Upper lobe of left lung (tissue), 6 donors: Measurements from ENCODE around the gene ADAMTS16. TPM values are rescaled to one million over a fixed set of nuclear protein-coding genes. Genes with fewer than 3 reads are reported as not detected.

Experiments
- ATAC-seq, 2 donors: fragments of 200-7000 bp; cut with Tn5 transposase; one replicate each; pipeline ENCODE4 v1.9.1; 2022; ENCODE audit warnings: mild to moderate bottlenecking in 2 of 2, moderate library complexity in 2 of 2; ENCODE audit not compliant: low FRiP score in 2 of 2
- DNase-seq, 2 donors: peaks; one replicate each; pipeline ENCODE4 v3.0.0-alpha.2; 2019 to 2020
- H3K27ac ChIP-seq, 4 donors: fragments of 200-600 bp; sonication (generic); one replicate each; pipeline ENCODE4 v1.5.1; 2016 to 2019
- H3K27me3 ChIP-seq, 4 donors: fragments of 200-600 bp; sonication (generic); one replicate each; pipeline ENCODE4 v1.5.1; 2017 to 2019
- H3K36me3 ChIP-seq, 4 donors: fragments of 200-600 bp; sonication (generic); one replicate each; pipeline ENCODE4 v1.5.1; 2016 to 2019
- H3K4me1 ChIP-seq, 4 donors: fragments of 200-600 bp; sonication (generic); one replicate each; pipeline ENCODE4 v1.5.1; 2018 to 2019
- H3K4me3 ChIP-seq, 4 donors: fragments of 200-600 bp; sonication (generic); one replicate each; pipeline ENCODE4 v1.5.1; 2017 to 2019; ENCODE audit warnings: mild to moderate bottlenecking in 2 of 4, moderate library complexity in 1 of 4
- H3K9me3 ChIP-seq, 4 donors: fragments of 200-600 bp; sonication (generic); one replicate each; pipeline ENCODE4 v1.5.1; 2018 to 2019
- CTCF ChIP-seq, 6 experiments: fragments of 450-650 bp in 4 of 6; fragments of 200-600 bp in 2 of 6; sonication (generic) in 2 of 6; IDR thresholded peaks; one replicate each; pipeline ENCODE4 v1.5.1; 2016 to 2019; ENCODE audit warnings: antibody characterized with exemption in 6 of 6
- EP300 ChIP-seq, 4 donors: sonication (generic); formaldehyde crosslinking; IDR thresholded peaks; one replicate each; pipeline ENCODE4 v1.5.1; 2017; ENCODE audit warnings: antibody characterized with exemption in 4 of 4, control low read depth in 2 of 4
- POLR2A ChIP-seq, 4 donors: fragments of 450-650 bp; IDR thresholded peaks; one replicate each; pipeline ENCODE4 v1.5.1; 2016 to 2017; ENCODE audit warnings: antibody characterized with exemption in 4 of 4, mild to moderate bottlenecking in 2 of 4
- POLR2AphosphoS5 ChIP-seq, 2 donors: sonication (generic); formaldehyde crosslinking; IDR thresholded peaks; one replicate each; pipeline ENCODE4 v1.5.1; 2017; ENCODE audit warnings: antibody characterized with exemption in 2 of 2
- WGBS, 2 donors: methylation state at CpG; one replicate each; pipeline ENCODE4 v1.1.5; 2017 to 2018; 5-methylcytosine and 5-hydroxymethylcytosine counted together
- total RNA-seq, 6 donors: library from RNA; depleted of rRNA in 4 of 6; stranded (reverse); fragments of >200 nt in 4 of 6; gene quantifications; one replicate each; pipeline versions ENCODE4 v1.1.0 to v1.2.1, GENCODE V29; 2016 to 2021
- donor health status: DM: no; HTN: no; CAD: no; lungs with moderate emphysema.
- donor health status: DM: no; HTN: yes; CAD: no; lungs with severe emphysema.

ADAMTS16 gene
- total RNA-seq, 6 donors from 2014 or later = 0.29 to 3.0 TPM; not detected in 4

DNA sequence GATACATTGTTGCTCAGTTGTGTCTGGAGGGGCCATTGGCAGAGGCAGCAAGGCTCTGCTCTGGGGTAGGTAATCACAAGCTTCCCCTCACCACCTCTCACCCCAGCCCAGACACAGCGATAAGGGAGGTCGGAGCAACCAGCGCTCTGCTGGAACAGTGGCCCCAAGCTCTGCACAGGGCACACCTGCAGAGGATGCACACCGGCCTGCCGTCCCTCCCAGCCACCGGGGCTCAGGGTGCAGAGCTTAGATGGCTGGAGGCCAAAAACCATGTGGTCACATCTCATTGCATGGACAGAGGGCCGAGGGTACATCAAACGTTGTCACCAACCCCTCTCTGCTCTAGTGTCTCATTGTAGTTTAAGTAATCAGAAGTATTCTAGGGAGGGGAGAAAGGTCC lies 187.0 kb downstream of the ADAMTS16 start:
- TF ChIP-seq CTCF (IDR thresholded peaks at IDR 0.05) = no peak
- no peak for TF ChIP-seq POLR2A (IDR thresholded peaks at IDR 0.05)
- TF ChIP-seq POLR2AphosphoS5 (IDR thresholded peaks at IDR 0.05) = no peak
- no peak for TF ChIP-seq EP300 (IDR thresholded peaks at IDR 0.05)
- WGBS, 2 donors = 89 to 90% methylated on average over 3 to 8 of the region's 8 CpGs
- Histone ChIP-seq H3K4me1 (peaks cover 4 to 10% (median 9%) of the 10 kb centered on the region in 4 donors), H3K36me3 (no peaks in the 10 kb centered on the region), H3K4me3 (no peak overlapping the region), H3K27me3 (no peaks in the 10 kb centered on the region), H3K9me3 (no peaks in the 10 kb centered on the region), H3K27ac (no peak overlapping the region)
- DNase-seq = no peak
- no peak for ATAC-seq

GRCh38 chr5:5330728-5331452 lies 190.8 kb downstream of the ADAMTS16 start:
- Histone ChIP-seq H3K27ac (no peak overlapping the region), H3K4me1 (peaks cover 4 to 10% (median 9%) of the 10 kb centered on the region in 4 donors), H3K27me3 (no peaks in the 10 kb centered on the region), H3K4me3 (no peak overlapping the region), H3K36me3 (no peaks in the 10 kb centered on the region), H3K9me3 (no peaks in the 10 kb centered on the region)
- ATAC-seq (peak in 1 of 2 donors; percentile 44), DNase-seq (no peak)
- TF ChIP-seq CTCF (IDR thresholded peaks at IDR 0.05) = no peak
- no peak for TF ChIP-seq POLR2A (IDR thresholded peaks at IDR 0.05)
- TF ChIP-seq POLR2AphosphoS5 (IDR thresholded peaks at IDR 0.05) = no peak
- no peak for TF ChIP-seq EP300 (IDR thresholded peaks at IDR 0.05)
- WGBS, 2 donors = 64 to 69% methylated on average over 4 of the region's 4 CpGs

DNA sequence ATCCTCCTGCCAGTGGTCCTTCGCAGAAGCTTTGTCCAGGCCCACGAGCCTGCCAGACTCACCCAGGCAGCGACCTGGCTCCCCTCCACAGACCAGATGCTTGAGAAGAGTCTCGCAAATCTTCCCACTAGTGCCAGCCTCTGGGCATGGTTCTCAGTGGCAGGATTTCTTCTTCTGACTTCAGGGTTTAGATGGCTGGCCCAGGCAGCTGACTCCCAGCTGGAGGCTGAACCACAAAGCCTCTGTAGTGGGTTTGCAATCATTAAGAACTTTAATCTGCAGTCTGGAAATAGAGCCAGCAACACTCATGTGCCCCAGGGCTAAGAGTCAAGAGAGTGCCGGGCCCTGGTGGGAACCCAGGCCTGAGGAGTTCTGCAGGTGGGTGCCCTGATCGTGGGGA lies 191.7 kb downstream of the ADAMTS16 start:
- 60 to 84% methylated on average over 3 to 6 of the region's 6 CpGs for WGBS, 2 donors
- ATAC-seq (no peak), DNase-seq (no peak)
- no peaks in the 10 kb centered on the region for H3K36me3 ChIP-seq
- H3K27me3 ChIP-seq = no peaks in the 10 kb centered on the region
- no peaks in the 10 kb centered on the region for H3K9me3 ChIP-seq
- no peak for TF ChIP-seq POLR2AphosphoS5 (IDR thresholded peaks at IDR 0.05)
- no peak for TF ChIP-seq POLR2A (IDR thresholded peaks at IDR 0.05)
- TF ChIP-seq EP300 (IDR thresholded peaks at IDR 0.05) = no peak
- no peak for TF ChIP-seq CTCF (IDR thresholded peaks at IDR 0.05)
- H3K4me1 ChIP-seq = peaks cover 4 to 10% (median 9%) of the 10 kb centered on the region in 4 donors
- no peak overlapping the region for H3K27ac ChIP-seq
- H3K4me3 ChIP-seq = no peak overlapping the region

DNA sequence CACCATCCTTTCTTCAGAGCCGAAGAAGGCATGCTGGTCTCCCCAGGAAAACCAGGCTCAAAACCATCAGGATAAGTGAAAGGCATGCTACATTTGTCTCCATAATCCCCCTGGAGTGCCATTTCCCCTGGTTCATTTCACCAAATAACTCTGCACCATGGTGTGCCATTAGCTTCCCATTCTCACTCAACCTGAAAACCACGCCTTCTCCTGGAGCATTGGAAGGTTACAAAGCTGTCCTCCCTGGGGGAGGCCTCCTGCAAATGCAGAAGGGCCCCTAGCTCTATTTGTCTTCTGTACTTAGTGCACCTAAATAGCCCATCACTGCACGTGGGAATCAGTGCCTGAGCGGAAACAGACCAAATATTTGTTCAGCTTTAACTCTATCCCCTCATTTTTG lies 192.2 kb downstream of the ADAMTS16 start:
- Histone ChIP-seq H3K4me3 (no peak overlapping the region), H3K27ac (no peak overlapping the region), H3K27me3 (no peaks in the 10 kb centered on the region), H3K4me1 (peaks cover 4 to 10% (median 9%) of the 10 kb centered on the region in 4 donors), H3K9me3 (no peaks in the 10 kb centered on the region), H3K36me3 (no peaks in the 10 kb centered on the region)
- WGBS, 2 donors = 70 to 77% methylated on average over 3 to 4 of the region's 4 CpGs
- no peak for DNase-seq
- no peak for ATAC-seq
- TF ChIP-seq POLR2A (IDR thresholded peaks at IDR 0.05) (no peak), CTCF (IDR thresholded peaks at IDR 0.05) (no peak), EP300 (IDR thresholded peaks at IDR 0.05) (no peak), POLR2AphosphoS5 (IDR thresholded peaks at IDR 0.05) (no peak)

- H3K27me3 ChIP-seq = no peaks in the 10 kb centered on the region
- TF ChIP-seq POLR2AphosphoS5 (IDR thresholded peaks at IDR 0.05) (no peak), POLR2A (IDR thresholded peaks at IDR 0.05) (no peak), EP300 (IDR thresholded peaks at IDR 0.05) (no peak), CTCF (IDR thresholded peaks at IDR 0.05) (no peak)
- H3K27ac ChIP-seq = no peak overlapping the region
- H3K4me3 ChIP-seq = no peak overlapping the region
- H3K9me3 ChIP-seq = no peaks in the 10 kb centered on the region
- H3K36me3 ChIP-seq = no peaks in the 10 kb centered on the region
- peaks cover 4 to 10% (median 9%) of the 10 kb centered on the region in 4 donors for H3K4me1 ChIP-seq
- ATAC-seq (no peak), DNase-seq (no peak)
These were observed 195.0 kb downstream of the ADAMTS16 start for GRCh38 chr5:5335107-5335506.
